NCI-H128 (cell line): ENCODE data around the gene COPZ1.

ENCODE experiments used
- DNase-seq: peaks from one replicate; lab custom pipeline; 2025; ENCODE audit not compliant: unreplicated experiment; lab: John Stamatoyannopoulos, UW

The COPZ1 gene

DNA sequence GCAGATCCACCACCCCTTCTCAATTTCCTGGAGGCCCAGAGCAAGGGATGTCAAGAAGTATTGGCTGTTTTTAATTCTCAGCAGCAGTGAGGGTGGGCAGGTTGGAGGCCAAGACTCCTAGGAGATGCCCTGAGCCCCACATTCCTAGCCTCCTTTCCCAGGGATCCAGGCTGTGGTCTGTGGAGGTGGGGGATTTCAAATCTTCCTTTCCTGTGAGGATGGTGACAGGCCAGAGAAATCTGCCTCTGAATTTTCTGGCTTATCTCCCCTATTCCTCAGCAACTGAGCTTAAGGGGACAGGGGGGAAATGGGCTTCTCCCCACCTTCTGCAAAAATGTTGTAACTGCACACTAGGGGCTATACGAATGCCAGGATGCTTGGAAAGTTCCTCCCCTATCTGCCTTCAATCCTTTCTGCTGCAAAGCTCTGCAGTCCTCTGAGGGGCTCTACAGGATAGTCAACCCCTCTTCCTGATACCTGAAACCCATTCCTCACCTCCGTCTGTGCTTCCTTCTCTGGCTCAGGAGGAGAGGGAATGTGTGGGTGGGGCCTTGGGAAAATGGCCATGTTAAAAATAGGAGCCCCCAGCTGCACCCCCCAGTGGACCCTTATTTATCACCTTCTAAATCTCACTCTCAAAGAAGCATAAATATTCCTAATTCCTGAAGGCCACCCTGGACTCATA, 32.7 kb downstream of the COPZ1 start:
- no peak for DNase-seq

DNA sequence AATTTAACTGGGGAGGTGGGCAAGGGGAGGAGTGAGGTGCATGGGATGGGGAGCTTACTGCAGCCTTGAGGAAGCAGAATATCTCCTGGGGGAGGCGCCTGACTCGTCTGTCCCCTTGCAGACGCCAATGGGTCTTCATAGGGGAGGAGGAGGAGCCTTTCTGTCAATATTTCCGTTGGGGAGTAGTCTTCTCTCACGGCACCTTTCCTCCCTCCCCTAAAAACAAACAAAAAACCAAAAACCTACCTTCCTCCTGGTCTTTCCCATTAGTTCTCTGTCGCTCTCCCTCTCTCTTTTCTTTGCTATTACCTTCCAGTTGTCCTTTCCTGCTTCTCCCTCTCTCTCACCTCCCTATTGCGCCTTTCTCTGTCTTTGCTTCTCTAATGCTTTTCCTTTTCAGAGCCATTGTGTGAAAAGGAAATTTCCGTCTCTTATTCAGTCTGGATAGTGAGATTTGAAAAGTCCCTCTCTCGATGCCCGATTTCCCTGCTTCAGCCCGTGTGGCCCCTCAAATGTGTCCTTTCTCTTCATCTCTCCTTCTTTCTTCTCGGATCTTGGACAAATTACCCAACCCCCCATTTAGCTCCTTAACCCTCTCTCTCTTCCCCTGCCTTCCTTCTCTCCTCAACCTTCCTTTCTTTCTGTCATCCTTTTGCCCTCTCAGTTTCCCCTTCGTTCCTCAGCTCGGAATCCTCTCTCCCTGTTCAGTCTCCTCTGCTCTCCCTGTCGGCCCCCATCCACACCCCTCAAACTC, 33.4 kb downstream of the COPZ1 start:
- DNase-seq: no peak

DNA sequence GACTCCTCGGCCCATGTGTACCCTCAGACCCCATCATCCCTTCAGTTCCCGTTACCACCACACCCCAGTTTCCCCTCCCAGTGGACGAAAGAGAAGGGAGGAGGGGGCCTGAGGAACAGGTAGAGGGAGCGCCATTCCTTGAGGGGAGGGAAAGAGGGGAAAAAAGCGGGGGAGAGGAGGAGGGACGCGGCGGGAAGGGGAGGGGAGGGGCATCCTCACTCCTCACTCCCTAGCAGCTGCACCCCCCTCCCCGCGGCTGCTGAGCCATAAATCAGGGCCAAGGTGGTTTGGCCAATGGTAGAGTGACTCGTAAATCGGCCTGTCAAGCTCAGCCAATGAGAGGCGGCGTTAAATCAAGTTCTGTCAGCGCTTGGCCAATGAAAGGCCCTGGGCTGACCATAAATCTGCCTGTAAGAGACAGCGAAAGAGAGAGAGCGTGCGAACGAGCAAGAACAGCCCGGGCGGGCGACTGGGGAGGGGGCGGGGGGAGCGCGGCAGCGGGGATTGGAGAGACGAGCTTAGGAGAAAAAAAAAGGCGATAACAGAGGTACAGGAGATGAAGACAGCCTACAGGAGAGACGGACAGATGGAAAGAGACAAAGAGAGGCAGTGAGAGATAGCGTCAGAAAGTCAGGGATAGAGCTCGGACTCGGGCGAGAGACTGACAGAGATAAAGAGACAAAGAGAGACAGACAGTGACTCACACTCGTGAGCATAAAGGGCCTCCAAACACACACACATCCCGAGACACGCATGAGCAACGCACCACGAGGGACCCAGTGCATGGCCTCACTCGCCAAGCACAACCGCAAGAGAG, 34.2 kb downstream of the COPZ1 start:
- peak; percentile 95 for DNase-seq

DNA sequence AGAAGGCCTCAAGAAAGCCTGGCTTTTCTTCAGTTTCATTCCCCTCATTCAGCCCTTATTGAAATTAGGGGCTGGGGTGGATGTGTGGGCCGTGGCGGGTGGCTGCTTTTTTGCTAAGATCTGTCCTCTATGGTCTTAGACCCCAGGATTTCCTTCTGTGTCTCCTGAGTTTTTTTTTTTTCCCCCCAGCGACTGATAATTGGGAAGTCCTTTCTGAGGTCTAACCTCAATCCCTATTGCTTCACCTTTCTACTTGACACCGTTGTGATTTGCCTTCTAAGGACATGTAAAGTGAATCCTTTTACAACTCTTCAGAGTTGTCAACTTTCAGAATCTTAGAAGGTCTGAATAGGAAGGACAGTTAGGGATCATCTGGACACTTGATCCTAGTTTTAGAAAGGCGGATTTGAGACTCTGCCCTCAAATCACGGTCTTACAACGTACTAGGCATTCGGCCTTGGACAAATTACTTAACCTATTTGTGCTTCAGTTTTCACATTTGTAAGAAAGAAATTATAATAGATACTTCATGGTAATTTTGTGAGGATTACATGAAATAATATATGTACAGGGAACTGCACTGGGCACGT, 34.9 kb downstream of the COPZ1 start:
- no peak for DNase-seq

DNA sequence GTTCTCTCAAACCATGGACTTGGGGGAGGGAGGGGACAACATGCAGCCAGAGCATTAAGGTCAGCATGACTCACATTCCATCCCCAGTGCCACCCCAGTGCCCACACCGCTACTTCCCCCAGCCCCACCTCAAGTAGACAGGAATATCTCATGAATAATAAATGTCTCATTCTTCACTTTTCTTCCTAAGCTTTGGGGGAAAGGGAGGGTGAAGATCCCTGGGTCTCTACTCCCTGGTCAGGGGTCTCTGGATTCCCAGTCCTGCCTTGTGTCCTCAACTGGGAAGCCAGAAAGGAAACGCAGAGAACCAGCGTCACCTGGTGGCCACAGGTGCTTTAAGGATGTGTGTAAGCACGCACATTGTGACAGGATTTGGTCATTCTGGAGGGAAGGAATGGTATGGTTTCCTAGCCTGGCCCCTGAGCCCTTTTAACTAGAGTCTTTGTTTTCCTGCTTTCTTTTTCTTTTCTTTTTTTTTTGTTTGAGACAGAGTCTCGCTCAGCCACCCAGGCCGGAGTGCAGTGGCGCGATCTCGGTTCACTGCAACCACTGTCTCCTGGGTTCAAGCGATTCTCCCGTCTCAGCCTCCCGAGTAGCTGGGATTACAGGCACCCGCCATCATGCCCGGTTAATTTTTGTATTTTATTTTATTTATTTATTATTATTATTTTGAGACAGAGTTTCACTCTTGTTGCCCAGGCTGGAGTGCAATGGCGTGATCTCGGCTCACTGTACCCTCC, 36.0 kb downstream of the COPZ1 start:
- peak; percentile 83 for DNase-seq

DNA sequence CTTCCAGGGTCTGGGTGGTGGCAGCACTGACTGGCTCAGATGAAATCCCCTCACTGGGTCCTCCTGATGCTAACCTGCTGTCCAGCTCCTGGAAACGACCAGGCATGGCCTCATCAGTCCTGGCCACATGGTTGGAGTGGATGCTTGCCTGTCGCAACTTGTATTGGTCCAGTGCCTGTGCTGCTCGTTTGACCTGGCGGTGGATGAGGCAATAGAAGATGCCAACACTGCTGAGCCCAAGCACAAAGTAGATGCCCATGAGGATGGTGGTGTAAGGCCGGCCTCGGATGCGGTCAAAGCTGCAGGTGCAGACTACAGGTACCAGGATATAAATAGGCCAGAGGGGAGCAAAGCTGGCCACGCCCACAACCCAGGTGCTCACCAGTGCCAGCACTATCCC, 38.1 kb downstream of the COPZ1 start:
- no peak for DNase-seq

DNA sequence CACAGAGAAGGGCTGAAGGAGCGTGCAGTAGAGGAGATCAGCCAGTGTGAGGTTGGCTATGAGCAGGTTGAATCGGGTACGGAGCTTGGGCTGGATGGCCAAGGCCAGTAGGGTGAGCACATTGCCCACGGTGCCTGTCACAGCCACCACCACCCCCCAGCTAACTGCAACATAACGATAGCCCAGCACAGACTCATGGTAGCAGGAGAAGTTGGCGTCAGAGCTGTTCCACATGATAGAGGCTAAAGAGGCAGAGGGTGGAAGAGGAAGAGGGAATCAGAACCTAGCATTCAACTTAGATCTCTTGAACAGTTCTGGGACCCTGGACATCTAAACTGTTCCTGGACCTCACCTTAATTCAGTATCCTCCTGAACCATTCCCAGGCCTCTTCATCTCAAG, 38.7 kb downstream of the COPZ1 start:
- DNase-seq: no peak

DNA sequence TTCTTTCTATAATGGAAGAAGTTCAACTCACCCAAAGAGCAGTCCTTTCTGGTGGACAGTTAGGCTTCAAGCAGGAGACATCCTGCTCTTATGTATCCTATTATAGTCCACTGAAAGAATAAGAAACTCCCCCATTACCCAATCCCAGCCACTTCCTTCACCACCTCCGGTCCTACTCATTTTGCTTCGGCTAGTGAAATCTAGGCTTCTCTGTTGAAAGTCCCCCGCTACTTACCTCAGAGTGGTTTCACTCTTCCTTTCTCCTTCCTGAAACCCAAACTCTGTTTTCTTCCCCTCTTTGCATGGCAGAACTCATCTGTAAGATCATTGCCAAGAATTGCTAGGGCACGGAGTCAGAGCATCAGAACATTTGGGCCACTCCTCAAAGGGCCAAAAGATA, 39.5 kb downstream of the COPZ1 start, which contains the start of gene GPR84:
Gene GPR84, minus strand, starts transcription at position 74 of the 400 bp plus-strand sequence. CDS start 635 bp downstream, outside the sequence.
- DNase-seq: no peak

DNA sequence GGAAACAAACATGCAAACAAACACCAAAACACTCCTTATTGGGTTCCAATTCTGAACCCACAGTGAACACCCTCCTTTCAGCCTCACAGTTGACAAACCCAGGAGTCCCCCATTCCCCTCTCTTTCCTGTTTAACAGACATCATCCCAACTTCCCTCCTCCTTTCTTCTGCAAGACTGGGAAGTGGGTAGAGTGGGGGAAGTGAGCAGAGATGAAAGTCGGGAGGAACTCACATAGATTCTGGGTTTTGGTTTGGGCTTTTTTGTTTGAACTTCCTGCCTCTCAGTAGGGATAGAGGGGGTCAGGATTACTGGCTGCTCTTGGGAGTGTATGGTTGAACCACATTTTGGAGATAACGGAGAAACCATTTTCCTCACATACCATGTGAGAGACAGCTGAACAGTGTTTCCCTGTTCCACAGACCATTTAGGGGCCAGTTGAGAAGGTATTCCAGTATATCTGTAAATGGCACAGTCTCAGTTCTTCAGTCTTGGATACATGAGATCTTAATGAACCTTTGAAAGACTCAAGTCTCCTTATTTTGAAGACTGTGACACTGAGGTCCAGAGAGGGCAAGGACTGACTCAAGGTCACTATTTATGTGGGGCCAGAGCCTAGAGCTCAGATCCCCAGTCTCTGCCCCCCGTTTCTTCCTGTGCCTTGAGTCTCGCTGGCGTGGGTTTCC, 43.2 kb downstream of the COPZ1 start:
- no peak for DNase-seq

DNA sequence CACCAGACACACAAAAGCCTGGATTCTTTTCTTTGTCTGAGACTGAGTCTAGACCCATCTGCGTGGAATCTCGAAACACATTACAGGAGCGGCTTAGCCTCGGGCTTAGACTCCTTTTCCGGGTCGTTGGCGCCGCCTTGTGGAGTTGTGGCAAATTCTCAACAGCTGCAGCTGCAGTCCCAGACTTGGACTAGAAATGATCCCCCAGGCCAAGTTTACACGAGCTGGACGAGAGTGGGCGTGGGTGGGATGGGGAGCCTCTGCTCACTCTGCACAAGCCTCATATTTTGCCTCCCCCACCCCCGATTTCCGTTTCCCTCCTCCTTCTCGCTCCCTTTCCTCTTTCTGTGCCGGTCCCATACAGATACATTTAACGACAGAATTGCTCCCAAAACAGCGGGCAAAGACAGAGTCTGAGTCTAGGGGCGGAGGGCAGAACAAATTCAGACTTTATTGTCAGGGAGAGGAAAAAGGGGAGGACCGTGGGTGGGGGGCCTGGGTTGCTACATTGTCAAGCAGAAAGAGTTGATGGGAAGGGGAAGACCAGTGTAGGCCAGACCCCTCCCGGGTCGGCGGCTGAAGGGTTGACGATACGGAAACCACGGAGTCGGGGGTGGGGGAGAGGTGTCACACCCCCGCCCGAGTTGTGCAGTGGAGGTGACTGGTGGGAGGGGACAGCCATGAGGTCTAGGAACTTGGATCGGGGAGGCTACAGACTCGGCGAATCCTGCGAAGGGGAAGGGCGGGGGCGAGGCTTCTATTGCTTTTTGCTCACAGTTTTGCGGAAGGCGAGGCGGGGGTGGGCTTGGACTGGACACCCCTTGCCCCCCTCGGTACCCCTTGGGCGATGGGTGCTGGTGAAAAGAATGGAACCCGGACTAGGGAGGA, 44.0 kb downstream of the COPZ1 start:
- peak; percentile 75 for DNase-seq

DNA sequence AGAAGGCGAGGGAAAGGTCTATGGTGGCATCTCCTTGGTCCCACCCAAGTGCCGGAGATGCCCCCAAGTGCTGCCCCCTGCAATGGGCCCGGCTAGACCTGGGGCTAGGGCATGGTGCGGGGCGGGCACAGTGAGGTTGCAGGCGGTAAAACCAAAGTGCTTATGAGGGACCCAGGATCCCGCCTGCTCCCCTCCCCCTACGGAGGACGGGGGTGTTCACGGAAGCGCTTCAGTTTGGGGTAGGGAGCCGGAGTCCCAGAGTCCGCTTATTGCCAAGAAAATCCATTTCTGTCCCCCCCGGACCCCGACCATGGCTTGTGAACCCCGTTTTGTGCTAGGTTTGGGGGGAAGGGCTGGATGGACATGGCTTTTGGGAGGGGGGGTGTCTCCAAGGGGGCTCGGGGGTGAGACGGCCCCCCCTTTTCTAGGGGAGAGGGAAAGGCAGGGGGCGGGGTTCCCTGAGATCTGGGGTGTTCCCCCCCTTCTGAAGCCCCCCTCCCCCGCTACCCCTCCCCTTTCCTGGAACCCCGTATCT, 44.7 kb downstream of the COPZ1 start:
- DNase-seq: no peak

DNA sequence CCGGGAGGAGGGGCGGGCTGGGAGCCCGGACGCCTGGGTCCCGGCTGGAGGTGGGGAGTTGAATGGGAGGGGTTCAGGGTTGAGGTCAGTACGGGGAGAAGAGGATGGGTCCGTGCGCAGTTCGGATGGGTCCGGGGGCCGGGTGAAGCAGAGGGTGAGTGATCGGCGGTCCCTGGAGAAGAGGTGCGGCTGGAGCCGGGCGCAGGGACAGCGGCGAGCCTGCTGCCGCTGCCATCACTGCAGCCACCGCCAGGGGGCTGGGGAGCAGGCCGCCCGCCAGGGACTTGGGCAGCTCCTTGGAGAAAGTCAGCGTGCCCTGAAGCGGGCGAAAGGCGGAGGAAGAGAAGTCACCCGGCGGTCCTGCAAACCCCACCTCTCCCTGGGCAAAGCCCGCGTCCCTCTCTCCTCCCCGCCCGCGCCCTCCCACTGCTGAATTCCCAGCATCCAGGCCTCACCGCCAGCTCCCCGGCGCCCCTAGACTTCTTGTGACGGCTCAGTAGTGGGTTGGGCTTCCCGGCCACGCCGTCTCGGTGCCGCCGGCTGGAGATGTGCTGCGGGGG, 45.3 kb downstream of the COPZ1 start:
- DNase-seq: no peak

DNA sequence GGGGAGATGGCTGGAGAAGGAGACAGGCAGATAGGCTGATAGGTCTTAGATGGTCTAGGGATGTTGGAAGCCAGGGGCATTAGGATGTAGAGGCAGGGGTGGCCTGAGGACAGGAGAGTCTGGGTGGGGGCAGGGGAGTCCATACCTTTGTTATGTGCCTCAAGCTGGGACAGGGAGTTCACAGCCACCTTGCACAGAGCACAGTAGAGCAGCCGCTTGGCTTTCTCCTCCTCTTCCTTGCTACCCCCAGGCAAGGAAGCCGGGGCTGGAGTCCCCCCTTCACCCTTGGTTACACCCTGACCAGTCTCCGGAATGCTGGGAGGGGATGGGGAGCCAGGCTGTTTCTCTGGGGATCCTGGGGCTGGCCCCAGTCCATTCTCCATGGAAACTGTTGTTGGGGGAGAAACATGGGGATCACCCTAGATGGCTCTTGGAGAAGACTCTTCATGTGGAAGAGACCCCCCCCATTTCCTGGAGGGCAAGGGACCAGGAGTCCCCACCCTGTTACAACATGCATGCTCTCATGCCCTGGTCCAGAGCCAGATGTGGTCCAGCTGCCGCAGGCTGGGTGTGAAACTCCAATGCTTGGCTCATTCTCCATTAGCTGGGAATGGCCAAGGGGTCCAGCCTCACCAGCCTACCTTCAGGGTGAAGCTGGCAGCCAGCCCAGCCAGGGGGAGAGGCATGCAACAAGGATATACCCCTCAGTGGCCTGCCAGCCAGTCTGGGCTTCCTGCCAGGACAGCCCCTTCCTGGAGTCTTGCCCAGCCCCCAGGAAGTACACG, 46.6 kb downstream of the COPZ1 start:
- DNase-seq: peak; percentile 52

DNA sequence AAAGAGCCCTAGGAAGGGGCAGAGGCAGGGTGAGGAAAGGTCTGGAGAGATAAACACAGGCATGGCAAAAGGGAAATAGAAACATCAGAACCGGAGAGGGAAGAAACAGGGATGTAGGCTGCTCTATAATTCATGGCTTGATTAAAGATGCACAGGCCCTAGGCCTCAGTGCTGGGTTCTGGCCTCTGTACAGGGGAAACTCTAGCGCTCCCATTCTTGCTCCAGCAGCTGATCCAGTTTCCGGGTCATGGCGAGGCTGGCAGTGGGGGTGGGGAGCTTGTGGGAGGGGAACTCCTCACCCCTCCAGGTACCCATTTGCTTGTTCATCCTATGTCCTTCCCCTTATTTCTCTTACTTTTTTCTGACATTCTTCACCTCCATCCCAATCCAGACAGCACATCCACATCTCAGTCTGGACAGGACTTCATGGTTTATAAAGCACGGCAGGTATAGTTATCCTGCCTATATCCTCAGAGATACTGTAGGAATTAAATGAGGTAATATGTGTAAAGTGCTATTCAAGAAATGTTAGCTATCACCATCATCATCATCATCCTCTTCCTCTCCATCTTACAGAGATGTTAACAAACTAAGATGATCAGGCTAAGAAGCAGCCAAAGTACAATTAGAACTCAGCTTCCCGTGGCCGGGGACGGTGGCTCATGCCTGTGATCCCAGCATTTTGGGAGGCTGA, 47.3 kb downstream of the COPZ1 start:
- no peak for DNase-seq

DNA sequence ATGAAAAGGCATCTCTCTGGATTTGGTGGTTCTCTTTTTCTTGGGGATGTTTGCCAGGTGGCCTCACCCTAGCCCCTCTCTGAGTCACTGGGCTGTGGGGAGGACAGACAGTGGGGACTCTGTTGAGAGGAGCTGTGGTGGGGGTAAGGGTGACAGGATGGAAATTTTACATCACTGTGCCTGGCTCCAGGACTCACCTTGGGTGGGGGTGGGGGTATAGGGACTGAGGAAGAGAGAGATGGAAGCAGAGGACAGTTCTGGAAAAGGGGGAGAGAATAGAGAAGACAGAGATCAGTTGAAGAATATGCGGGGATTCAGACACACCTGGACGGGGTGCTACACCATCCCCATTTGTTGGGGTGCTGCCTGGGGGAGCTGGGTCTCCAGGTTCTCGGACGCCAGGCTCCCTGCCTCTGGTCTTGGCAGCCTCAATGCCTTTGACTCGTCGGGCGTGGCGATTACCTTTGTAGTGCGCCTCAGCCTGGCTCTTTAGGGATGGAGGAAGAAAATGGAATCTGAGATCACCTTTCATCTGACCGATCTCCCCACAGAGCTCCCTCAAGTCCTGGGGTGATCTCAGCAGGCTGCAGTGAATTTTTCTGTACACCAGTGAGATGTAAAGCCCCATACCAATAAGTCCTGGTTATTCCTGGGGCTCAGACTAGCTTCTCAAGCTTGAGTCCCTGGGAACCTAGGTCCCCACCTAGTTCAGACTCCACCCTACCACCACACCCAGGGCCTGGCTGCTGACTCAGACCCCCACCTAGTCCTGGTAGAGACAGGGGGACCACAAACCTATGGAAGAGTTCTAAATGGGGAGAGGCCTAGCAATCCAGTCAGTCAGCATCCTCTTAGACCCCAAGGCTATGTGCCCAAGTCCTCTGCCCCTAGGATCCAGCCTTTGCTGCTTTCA, 49.0 kb downstream of the COPZ1 start:
- no peak for DNase-seq
